Measurements from ENCODE around the gene UBE2D4.
"Not testable (repeated sequence)": the region's sequence is repeated elsewhere in the genome, so short reads cannot be mapped to it uniquely, and the experiment has no call there.

GRCh38 chr7:43968172-43969040 is 42.2 kb downstream of the UBE2D4 start:
- TF ChIP-seq, protein P1, sequence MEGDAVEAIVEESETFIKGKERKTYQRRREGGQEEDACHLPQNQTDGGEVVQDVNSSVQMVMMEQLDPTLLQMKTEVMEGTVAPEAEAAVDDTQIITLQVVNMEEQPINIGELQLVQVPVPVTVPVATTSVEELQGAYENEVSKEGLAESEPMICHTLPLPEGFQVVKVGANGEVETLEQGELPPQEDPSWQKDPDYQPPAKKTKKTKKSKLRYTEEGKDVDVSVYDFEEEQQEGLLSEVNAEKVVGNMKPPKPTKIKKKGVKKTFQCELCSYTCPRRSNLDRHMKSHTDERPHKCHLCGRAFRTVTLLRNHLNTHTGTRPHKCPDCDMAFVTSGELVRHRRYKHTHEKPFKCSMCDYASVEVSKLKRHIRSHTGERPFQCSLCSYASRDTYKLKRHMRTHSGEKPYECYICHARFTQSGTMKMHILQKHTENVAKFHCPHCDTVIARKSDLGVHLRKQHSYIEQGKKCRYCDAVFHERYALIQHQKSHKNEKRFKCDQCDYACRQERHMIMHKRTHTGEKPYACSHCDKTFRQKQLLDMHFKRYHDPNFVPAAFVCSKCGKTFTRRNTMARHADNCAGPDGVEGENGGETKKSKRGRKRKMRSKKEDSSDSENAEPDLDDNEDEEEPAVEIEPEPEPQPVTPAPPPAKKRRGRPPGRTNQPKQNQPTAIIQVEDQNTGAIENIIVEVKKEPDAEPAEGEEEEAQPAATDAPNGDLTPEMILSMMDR (IDR thresholded peaks at IDR 0.05) = not testable (repeated sequence)
- TF ChIP-seq EZH2 (IDR thresholded peaks at IDR 0.05; ENCODE audit: borderline replicate concordance, insufficient read depth, low read depth, low read length, poor library complexity, severe bottlenecking) = not testable (repeated sequence)

Measured in B cell (primary cell).